ENCODE data around the gene PDE4D.

Gene PDE4D

DNA sequence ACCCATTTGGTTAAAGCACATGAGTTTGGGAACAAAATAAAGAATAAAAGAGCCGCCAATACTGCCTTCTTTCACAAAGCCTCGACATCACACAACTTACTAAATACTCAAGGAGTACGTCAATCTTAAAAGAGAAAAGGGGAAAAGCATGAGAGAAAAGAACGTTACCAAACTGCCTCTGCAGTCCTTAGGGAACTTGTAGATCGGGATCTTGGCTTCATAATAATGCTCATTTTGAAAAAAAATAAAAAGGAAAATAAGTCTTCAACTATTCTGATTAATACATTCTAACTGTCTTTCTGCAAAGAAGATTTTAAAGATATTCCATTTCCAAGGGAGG is 618.4 kb downstream of the PDE4D start:
- in situ Hi-C loops (cut with HindIII; ENCODE audit: low sequenced_read_pairs), result no loop called here
- H3K4me3 ChIP-seq (ENCODE audit: low read depth, low read length), result peak overlapping the region; percentile 44
- no peak for DNase-seq (ENCODE audit: low read depth, low spot score)
- TF ChIP-seq, protein P1, sequence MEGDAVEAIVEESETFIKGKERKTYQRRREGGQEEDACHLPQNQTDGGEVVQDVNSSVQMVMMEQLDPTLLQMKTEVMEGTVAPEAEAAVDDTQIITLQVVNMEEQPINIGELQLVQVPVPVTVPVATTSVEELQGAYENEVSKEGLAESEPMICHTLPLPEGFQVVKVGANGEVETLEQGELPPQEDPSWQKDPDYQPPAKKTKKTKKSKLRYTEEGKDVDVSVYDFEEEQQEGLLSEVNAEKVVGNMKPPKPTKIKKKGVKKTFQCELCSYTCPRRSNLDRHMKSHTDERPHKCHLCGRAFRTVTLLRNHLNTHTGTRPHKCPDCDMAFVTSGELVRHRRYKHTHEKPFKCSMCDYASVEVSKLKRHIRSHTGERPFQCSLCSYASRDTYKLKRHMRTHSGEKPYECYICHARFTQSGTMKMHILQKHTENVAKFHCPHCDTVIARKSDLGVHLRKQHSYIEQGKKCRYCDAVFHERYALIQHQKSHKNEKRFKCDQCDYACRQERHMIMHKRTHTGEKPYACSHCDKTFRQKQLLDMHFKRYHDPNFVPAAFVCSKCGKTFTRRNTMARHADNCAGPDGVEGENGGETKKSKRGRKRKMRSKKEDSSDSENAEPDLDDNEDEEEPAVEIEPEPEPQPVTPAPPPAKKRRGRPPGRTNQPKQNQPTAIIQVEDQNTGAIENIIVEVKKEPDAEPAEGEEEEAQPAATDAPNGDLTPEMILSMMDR (IDR thresholded peaks at IDR 0.05; ENCODE audit: low read depth, low read length), result no peak

DNA sequence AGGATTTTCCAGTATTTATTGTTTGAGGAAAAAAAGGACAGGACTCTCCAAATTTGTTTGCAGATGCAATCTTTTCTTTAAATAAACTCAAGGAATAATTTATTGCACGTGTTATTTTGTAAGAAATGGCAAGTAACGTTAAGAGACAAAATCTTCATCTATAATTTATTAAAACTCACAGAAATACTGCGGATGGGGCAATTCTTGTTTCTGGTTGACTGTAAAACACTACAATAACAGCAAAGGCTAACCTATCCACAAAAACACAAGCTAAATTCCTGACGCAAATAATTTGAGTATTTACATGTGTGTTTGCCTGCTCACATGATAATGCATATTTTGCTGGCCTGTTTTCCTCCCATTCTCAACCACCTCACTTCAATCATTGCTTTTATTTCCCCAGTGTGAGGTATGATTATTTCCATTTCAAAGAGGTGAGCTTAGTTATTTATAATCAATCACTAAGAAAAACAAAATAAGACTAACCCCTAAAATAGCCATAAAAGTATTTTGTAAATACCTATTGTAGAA is 619.4 kb downstream of the PDE4D start:
- no peak for DNase-seq (ENCODE audit: low read depth, low spot score)
- in situ Hi-C loops (cut with HindIII; ENCODE audit: low sequenced_read_pairs), result no loop called here
- no peak overlapping the region for H3K4me3 ChIP-seq (ENCODE audit: low read depth, low read length)
- TF ChIP-seq, protein P1 (IDR thresholded peaks at IDR 0.05; ENCODE audit: low read depth, low read length), result no peak

DNA sequence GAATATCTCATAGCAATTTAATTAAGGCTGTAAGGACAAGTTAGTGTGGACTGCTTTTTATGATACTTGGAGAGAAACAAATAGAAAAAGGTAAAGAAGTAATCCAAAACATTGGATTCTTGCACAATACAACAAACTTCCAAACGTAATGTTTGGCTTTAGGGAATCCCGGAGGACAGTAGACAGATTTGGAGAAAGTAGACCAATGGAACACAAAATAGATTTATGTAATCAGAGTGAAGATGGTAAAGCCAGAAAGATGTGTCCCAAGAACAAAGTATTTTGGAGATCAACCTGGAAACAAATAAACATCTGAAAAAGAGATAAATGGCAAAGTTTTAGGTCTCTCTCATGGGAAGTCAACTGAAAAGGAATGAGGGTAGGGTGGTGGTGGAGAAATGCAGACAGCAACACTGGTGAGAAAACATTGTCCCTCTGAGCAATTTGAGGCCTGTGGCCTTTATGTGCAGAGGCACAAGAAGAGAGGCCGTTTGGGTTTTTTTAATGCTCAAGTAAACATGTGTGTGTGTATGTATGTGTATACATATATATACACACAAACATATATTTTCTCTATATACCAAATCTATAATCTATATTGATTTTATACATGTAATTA is 620.6 kb downstream of the PDE4D start:
- H3K4me3 ChIP-seq (ENCODE audit: low read depth, low read length), result no peak overlapping the region
- in situ Hi-C loops (cut with HindIII; ENCODE audit: low sequenced_read_pairs), result no loop called here
- DNase-seq (ENCODE audit: low read depth, low spot score), result no peak
- TF ChIP-seq, protein P1 (IDR thresholded peaks at IDR 0.05; ENCODE audit: low read depth, low read length), result no peak

DNA sequence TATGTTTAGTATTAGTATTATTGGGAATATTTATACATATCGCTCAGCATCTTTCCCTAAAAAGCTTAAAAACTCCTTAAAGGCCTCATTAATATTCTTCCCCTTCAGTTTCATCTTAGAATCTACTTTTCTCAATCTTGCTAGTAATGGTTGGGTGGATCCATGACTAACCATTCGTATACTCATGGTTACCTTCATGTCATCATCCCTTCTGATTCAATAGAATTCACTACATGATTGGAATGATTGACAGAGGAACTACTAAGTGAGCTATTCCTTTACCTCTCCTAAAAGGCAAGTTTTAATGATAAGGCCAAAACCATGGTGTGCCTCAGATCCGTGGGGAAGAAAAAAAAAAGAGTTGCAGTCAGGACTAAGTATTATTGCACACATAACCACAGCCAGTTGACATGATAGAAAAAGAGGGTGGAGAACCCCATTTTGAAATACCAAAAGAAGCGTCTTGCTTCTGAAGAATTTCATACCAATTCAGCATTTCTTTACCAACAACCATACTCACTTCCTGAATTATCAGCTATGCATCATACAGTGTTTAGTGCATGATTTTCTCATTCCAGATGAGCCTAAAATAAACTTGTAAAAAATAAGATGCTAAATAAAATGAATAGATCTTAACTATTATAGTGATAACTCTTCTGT is 624.6 kb downstream of the PDE4D start:
- DNase-seq (ENCODE audit: low read depth, low spot score), result no peak
- in situ Hi-C loops (cut with HindIII; ENCODE audit: low sequenced_read_pairs), result no loop called here
- no peak overlapping the region for H3K4me3 ChIP-seq (ENCODE audit: low read depth, low read length)

DNA sequence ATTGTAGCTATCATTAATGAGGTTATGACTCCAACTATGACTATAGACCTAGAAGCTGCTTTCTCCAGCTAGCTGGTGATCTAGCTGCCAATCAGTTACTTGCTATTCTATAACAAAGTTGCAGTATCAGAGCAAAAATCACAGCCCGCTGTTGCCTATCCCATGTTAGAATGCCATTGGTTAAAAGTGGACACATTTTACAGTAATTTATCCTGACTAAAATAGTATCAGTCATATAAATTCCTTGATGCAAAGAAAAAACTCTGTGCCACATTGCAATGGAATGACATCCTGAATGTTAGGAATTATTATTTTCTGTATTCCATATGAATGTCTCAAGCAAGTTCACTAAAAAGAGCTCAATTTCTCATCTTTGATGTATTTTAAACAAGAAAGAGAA is 626.5 kb downstream of the PDE4D start:
- H3K4me3 ChIP-seq (ENCODE audit: low read depth, low read length), result no peak overlapping the region
- TF ChIP-seq, protein P1 (IDR thresholded peaks at IDR 0.05; ENCODE audit: low read depth, low read length), result no peak
- in situ Hi-C loops (cut with HindIII; ENCODE audit: low sequenced_read_pairs), result no loop called here
- no peak for DNase-seq (ENCODE audit: low read depth, low spot score)

More for the DNA sequence above, 624.6 kb downstream of the PDE4D start:
- TF ChIP-seq, protein P1 (IDR thresholded peaks at IDR 0.05; ENCODE audit: low read depth, low read length), result no peak

DNA sequence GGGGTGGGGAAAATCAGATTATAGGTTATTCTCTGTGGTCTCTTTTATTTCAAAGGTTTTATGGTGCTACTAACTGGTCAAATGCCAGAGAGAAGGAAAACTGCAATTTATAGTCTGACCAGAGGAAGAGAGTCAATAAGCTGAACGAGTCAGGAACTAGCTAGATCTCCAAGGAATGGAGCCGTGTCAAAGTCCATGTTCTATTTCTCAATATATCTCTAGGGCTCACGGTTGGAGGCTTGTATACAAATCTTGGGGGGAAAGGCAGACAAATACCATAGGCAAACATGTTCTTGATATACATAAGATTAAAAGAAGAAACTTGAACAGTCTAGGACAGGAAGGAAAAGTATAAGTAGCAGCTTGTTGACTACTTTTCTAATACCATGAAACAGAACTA is 627.1 kb downstream of the PDE4D start:
- TF ChIP-seq, protein P1 (IDR thresholded peaks at IDR 0.05; ENCODE audit: low read depth, low read length), result no peak
- DNase-seq (ENCODE audit: low read depth, low spot score), result no peak
- in situ Hi-C loops (cut with HindIII; ENCODE audit: low sequenced_read_pairs), result no loop called here
- H3K4me3 ChIP-seq (ENCODE audit: low read depth, low read length), result no peak overlapping the region

Measured in astrocyte of the spinal cord (primary cell).